T-cell (primary cell): ENCODE measurements around the gene BRAT1. TPM values are rescaled to one million over a fixed set of nuclear protein-coding genes. Genes with fewer than 3 reads are reported as not detected.
"Not testable (repeated sequence)": the region's sequence is repeated elsewhere in the genome, so short reads cannot be mapped to it uniquely, and the experiment has no call there.

Experiments used
- ATAC-seq, 4 experiments: fragments of 200-7000 bp in 3 of 4; fragments of 150-1000 bp in 1 of 4; cut with Tn5 transposase; replicated peaks in 1 of 4; 1 replicate in 3 of 4; 2 replicates in 1 of 4; pipeline ENCODE4 v1.10.0; 2021; ENCODE audit warnings: moderate library complexity in 3 of 4, mild to moderate bottlenecking in 2 of 4, moderate number of reproducible peaks in 1 of 4
- CTCF ChIA-PET, 2 donors: fragments of 300-600 bp; sonication (Branson Sonifier 250); formaldehyde crosslinking; loops; one replicate each; lab custom pipeline; 2022; ENCODE audit warnings: antibody characterized with exemption in 2 of 2; lab: Charles Lee
- POLR2A ChIA-PET, 2 donors: fragments of 300-600 bp; sonication (Branson Sonifier 250); formaldehyde crosslinking; loops; one replicate each; lab custom pipeline; 2022; ENCODE audit warnings: antibody characterized with exemption in 2 of 2; lab: Charles Lee
- DNase-seq, 35 experiments: peaks; one replicate each; pipeline versions ENCODE4 v3.0.0 to v3.0.0-alpha.2; 2013 to 2023
- H3K27ac ChIP-seq: one replicate; pipeline ENCODE4 v1.5.1; 2013; ENCODE audit warnings: low read length
- H3K27me3 ChIP-seq, 2 experiments: replicated peaks in 1 of 2; 1 replicate in 1 of 2; 2 replicates in 1 of 2; pipeline versions ENCODE4 v1.6.1 to v1.7.0; 2013; ENCODE audit warnings: low read length in 1 of 2, mixed read lengths in 1 of 2; ENCODE audit not compliant: control insufficient read depth in 2 of 2, insufficient read depth in 2 of 2; ENCODE audit errors: extremely low read depth in 1 of 2
- H3K36me3 ChIP-seq, 2 donors: 1 replicate in 1 of 2; 2 replicates in 1 of 2; pipeline versions ENCODE4 v1.6.1 to v1.7.0; 2013; ENCODE audit warnings: low read length in 1 of 2; ENCODE audit not compliant: control insufficient read depth in 2 of 2, insufficient read depth in 1 of 2; ENCODE audit errors: extremely low read depth in 1 of 2
- H3K4me1 ChIP-seq, 2 experiments: 1 replicate in 1 of 2; 2 replicates in 1 of 2; pipeline versions ENCODE4 v1.6.1 to v1.7.0; 2013; ENCODE audit warnings: low read length in 2 of 2, mixed read lengths in 1 of 2; ENCODE audit not compliant: insufficient read depth in 2 of 2, control insufficient read depth in 1 of 2; ENCODE audit errors: extremely low read depth in 1 of 2
- H3K4me3 ChIP-seq, 2 donors: 1 replicate in 1 of 2; 2 replicates in 1 of 2; pipeline versions ENCODE4 v1.5.1 to v1.7.0; 2013; ENCODE audit warnings: mild to moderate bottlenecking in 2 of 2, low read length in 1 of 2, moderate library complexity in 1 of 2; ENCODE audit not compliant: control insufficient read depth in 1 of 2; ENCODE audit errors: extremely low read depth in 1 of 2
- H3K9me3 ChIP-seq: 2 replicates; pipeline ENCODE4 v1.7.0; 2013
- H3K27ac Mint-ChIP-seq, 2 donors: one replicate each; pipeline ENCODE4 v1.8.0; 2020 to 2021; ENCODE audit warnings: mild to moderate bottlenecking in 2 of 2, mixed read lengths in 2 of 2
- H3K27me3 Mint-ChIP-seq, 2 donors: one replicate each; pipeline ENCODE4 v1.8.0; 2021 to 2022; ENCODE audit warnings: mixed read lengths in 2 of 2
- H3K36me3 Mint-ChIP-seq: one replicate; pipeline ENCODE4 v1.8.0; 2021; ENCODE audit warnings: mixed read lengths
- H3K4me1 Mint-ChIP-seq, 3 donors: one replicate each; pipeline ENCODE4 v1.8.0; 2020 to 2022; ENCODE audit warnings: mixed read lengths in 3 of 3, mild to moderate bottlenecking in 1 of 3
- H3K4me3 Mint-ChIP-seq, 3 donors: one replicate each; pipeline ENCODE4 v1.8.0; 2020 to 2022; ENCODE audit warnings: mild to moderate bottlenecking in 3 of 3, mixed read lengths in 3 of 3, moderate library complexity in 3 of 3
- H3K9me3 Mint-ChIP-seq, 3 donors: one replicate each; pipeline ENCODE4 v1.8.0; 2020 to 2022; ENCODE audit warnings: mixed read lengths in 3 of 3
- WGBS: methylation state at CpG from one replicate; pipeline ENCODE4 v1.1.5; 2013; ENCODE audit warnings: missing lambda C conversion rate; ENCODE audit not compliant: insufficient coverage; 5-methylcytosine and 5-hydroxymethylcytosine counted together
- total RNA-seq, 35 experiments: library from RNA in 6 of 35; stranded (reverse) in 6 of 35; fragments of 120-200 nt in 1 of 35; gene quantifications; one replicate each; pipeline versions ENCODE4 v1.2.1 to v1.2.4 and lab custom pipeline; 2013 to 2026

The BRAT1 gene
- total RNA-seq, 5 donors from 2014 or later (not counting 1 experiment from before 2014, with no cell fraction given) = 23.6 to 46.2 (median 43.1) TPM

GRCh38 chr7:2564970-2565540 is 9.7 kb upstream of the BRAT1 start:
- H3K9me3 Mint-ChIP-seq = no peaks in the 10 kb centered on the region
- no peak overlapping the region for H3K27ac Mint-ChIP-seq
- Histone ChIP-seq H3K4me1 (peaks cover 0 to 12% of the 10 kb centered on the region in 2 experiments), H3K27ac (no peak overlapping the region), H3K9me3 (no peaks in the 10 kb centered on the region), H3K36me3 (no peaks in the 10 kb centered on the region), H3K4me3 (no peak overlapping the region), H3K27me3 (no peaks in the 10 kb centered on the region)
- no peak overlapping the region for H3K4me3 Mint-ChIP-seq
- POLR2A ChIA-PET = no interaction called here
- H3K4me1 Mint-ChIP-seq = peaks cover 6 to 13% (median 11%) of the 10 kb centered on the region in 3 donors
- H3K27me3 Mint-ChIP-seq = no peaks in the 10 kb centered on the region
- whole genome bisulfite sequencing = 97% methylated on average over 6 of the region's 12 CpGs
- DNase-seq (no peak), ATAC-seq (no peak)
- CTCF ChIA-PET = no interaction called here
- peaks cover 2% of the 10 kb centered on the region for H3K36me3 Mint-ChIP-seq

DNA sequence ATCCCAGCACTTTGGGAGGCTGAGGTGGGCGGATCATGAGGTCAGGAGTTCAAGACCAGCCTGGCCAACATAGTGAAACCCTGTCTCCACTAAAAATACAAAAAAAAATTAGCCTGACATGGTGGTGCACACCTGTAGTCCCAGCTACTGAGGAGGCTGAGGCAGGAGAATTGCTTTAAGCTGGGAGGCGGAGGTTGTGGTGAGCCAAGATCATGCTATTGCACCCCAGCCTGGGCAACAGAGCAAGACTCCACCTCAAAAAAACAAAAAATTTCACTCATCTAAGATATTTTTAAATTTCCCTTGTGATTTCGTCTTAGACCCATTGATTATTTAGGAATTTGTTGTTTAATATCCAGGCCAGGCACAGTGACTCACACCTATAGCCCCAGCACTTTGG is 8.6 kb upstream of the BRAT1 start:
- H3K36me3 Mint-ChIP-seq, H3K4me3 Mint-ChIP-seq, DNase-seq, H3K27me3 Mint-ChIP-seq, H3K27ac ChIP-seq, H3K27me3 ChIP-seq, ATAC-seq, H3K4me3 ChIP-seq, H3K27ac Mint-ChIP-seq, H3K36me3 ChIP-seq, H3K9me3 ChIP-seq, H3K9me3 Mint-ChIP-seq, CTCF ChIA-PET: not testable (repeated sequence)
- H3K4me1 Mint-ChIP-seq = peaks cover 11 to 18% (median 17%) of the 10 kb centered on the region in 3 donors
- no CpG with 5 or more reads among the region's 3 CpGs for WGBS
- POLR2A ChIA-PET = interaction anchor here in 1 of 2 donors (0.7 kb wide), 1 partner anchor 239 kb away, joined by 7 read pairs; no protein-coding TSS in a partner anchor
- peaks cover 3 to 21% of the 10 kb centered on the region in 2 experiments for H3K4me1 ChIP-seq

DNA sequence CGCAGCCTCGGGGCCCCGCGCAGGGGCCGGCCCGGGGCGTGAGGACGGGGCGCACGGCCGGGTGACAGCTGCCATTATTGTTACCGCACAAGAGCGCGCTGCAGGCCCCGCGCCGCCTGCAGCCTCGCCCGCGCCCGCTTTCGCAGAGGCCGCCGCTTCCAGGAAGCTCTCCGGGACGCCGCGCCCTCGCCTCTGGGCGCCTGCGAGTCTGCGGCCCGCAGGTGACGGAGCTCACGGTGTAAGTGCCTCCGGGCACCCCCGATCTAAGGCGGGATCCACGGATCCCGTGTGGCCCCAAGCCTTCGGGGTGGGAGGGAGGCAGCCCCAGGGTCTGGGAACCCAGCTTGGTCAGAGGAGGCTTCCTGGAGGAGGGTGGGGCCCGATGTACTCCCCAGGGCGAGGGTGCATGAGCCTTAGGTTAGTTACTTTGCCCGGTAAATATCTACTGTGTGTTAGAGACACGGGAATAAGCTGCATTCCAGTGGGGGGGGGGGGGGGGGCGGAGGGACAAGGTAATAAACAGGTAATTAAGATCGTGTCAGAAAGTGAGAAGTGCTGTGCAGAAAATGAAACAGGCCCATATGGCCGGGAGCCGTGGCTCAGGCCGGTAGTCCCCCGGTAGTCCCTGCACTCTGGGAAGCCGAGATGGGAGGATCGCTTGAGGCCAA is 4.1 kb upstream of the BRAT1 start:
- no peak overlapping the region for H3K27ac Mint-ChIP-seq
- H3K27me3 ChIP-seq = no peaks in the 10 kb centered on the region
- no peaks in the 10 kb centered on the region for H3K9me3 ChIP-seq
- peak in 6 of 35 experiments; percentile 13 to 54 (median 21) for DNase-seq
- no peaks in the 10 kb centered on the region for H3K9me3 Mint-ChIP-seq
- H3K4me3 Mint-ChIP-seq = peak overlapping the region; percentile 67 to 77 (median 71)
- no peak overlapping the region for H3K27ac ChIP-seq
- no peaks in the 10 kb centered on the region for H3K36me3 Mint-ChIP-seq
- POLR2A ChIA-PET = no interaction called here
- peaks cover 11 to 31% of the 10 kb centered on the region in 2 experiments for H3K4me1 ChIP-seq
- H3K4me3 ChIP-seq = peak overlapping the region; percentile 60 to 74
- H3K36me3 ChIP-seq = no peaks in the 10 kb centered on the region
- ATAC-seq = peak in 3 of 4 experiments; percentile 5 to 15 (median 10)
- H3K27me3 Mint-ChIP-seq = no peaks in the 10 kb centered on the region
- CTCF ChIA-PET = no interaction called here
- WGBS = 12% methylated on average over 43 of the region's 53 CpGs
- H3K4me1 Mint-ChIP-seq = peaks cover 10 to 25% (median 20%) of the 10 kb centered on the region in 3 donors

- Histone ChIP-seq H3K27me3 (no peaks in the 10 kb centered on the region), H3K4me3 (peak within 1 kb of the TSS; percentile 60 to 74), H3K27ac (no peak within 1 kb of the TSS), H3K9me3 (no peaks in the 10 kb centered on the region), H3K36me3 (no peaks in the 10 kb centered on the region), H3K4me1 (peaks cover 16 to 37% of the 10 kb centered on the region in 2 experiments)
- Mint-ChIP-seq H3K27ac (peak within 1 kb of the TSS in 1 of 2 donors; percentile 39), H3K27me3 (no peaks in the 10 kb centered on the region), H3K36me3 (no peaks in the 10 kb centered on the region), H3K4me1 (peaks cover 17 to 32% (median 27%) of the 10 kb centered on the region in 3 donors), H3K4me3 (peak within 1 kb of the TSS; percentile 67 to 77 (median 72)), H3K9me3 (no peaks in the 10 kb centered on the region)
- POLR2A ChIA-PET = no interaction called here
- WGBS = 2% methylated on average over 64 of the region's 66 CpGs
- DNase-seq (peak; percentile 65 to 91 (median 82)), ATAC-seq (peak; percentile 50 to 57 (median 54))
- CTCF ChIA-PET = no interaction called here
These were observed 3.4 kb upstream of the BRAT1 start, which contains the start of gene IQCE for GRCh38 chr7:2558629-2559282. TSS of gene IQCE (plus strand) at chr7:2558979. CDS start at chr7:2559182, 203 bp downstream.

GRCh38 chr7:2554661-2555111 is 638 bp downstream of the BRAT1 start:
- ChIA-PET CTCF (interaction anchor here in 1 of 2 donors (0.6 kb wide), 1 partner anchor 499 kb away, joined by 3 read pairs; no protein-coding TSS in a partner anchor), POLR2A (no interaction called here)
- peaks cover 18 to 48% of the 10 kb centered on the region in 2 experiments for H3K4me1 ChIP-seq
- peaks cover 0 to 5% of the 10 kb centered on the region in 2 donors for H3K36me3 ChIP-seq
- Mint-ChIP-seq H3K27me3 (no peaks in the 10 kb centered on the region), H3K4me3 (peak overlapping the region; percentile 83 to 86 (median 85)), H3K36me3 (peaks cover 8% of the 10 kb centered on the region), H3K9me3 (no peaks in the 10 kb centered on the region), H3K4me1 (peaks cover 36 to 44% (median 37%) of the 10 kb centered on the region in 3 donors), H3K27ac (peak overlapping the region; percentile 76 to 80)
- no peaks in the 10 kb centered on the region for H3K27me3 ChIP-seq
- DNase-seq (no peak), ATAC-seq (no peak)
- 3% methylated on average over 10 of the region's 12 CpGs for WGBS
- H3K9me3 ChIP-seq = no peaks in the 10 kb centered on the region
- H3K4me3 ChIP-seq = peak overlapping the region; percentile 83 to 94
- no peak overlapping the region for H3K27ac ChIP-seq
